Measurements from ENCODE around the gene CFAP300. TPM values are rescaled to one million over a fixed set of nuclear protein-coding genes. Genes with fewer than 3 reads are reported as not detected.

The CFAP300 gene
- 9.0 and 9.1 TPM in 2 replicates for total RNA-seq (2014; rRNA removed; shearing (Covaris generic))

DNA sequence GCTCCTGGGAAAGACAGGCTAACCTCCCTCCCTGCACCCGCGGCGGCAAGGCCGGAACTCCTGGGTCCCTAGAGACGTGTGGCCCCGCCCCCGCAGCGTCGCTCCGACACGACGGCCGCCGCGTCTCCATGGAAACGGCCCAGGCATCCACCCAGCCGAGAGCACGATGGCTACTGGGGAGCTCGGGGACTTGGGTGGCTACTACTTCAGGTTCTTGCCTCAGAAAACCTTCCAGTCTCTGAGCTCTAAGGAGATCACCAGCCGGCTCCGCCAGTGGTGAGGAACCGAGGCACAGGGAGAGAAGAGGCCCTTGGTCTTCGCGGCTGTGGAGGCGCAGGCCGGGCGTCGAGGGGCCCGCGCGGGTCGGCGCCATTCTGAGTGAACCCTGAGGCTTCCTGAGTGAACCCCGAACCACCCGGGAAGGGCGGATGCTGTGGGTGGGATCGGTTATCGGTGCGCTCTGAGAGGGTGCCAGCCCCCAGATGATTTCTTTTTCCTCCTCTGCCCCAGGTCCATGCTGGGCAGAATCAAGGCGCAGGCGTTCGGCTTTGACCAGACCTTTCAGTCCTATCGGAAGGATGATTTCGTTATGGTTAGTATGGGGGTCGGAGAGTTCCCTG, at the start of gene CFAP300:
Gene CFAP300, plus strand, starts transcription at position 133 of the 620 bp plus-strand sequence. Its CDS starts 34 bp downstream, at position 167.
- DNase-seq (ENCODE audit: low spot score) = peak; percentile 55

DNA sequence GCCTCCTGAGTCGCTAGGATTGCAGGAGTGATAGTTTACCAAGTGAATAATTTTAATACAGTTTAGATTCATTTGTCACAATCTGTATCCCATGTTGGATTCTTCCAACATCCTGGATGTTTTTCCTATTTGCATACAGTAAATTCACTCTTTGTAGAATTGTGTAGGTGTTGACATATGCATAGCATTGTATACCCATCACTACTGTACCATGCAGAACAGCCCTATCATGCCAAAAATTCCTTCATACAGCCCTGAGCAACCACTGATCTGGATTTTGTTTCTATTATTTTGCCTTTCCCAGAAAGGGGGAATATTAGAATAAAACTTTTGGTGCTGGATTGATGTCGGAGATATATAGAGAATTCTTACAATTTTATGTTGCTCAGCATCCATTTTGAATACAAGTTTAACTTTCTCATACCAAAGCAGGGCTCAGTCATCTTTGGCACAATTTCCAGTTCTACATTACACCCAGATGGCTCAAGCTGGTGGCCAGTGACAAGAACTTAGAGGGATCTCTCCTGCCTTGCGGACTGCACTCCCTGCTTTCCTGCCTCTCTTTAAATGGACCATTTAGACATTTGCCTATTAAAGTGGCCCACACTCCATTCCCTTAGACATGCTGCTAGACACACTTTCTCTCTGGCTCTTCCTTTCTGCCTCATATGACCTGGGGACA, 45.4 kb upstream of the CFAP300 start:
- no peak for DNase-seq (ENCODE audit: low spot score)

DNA sequence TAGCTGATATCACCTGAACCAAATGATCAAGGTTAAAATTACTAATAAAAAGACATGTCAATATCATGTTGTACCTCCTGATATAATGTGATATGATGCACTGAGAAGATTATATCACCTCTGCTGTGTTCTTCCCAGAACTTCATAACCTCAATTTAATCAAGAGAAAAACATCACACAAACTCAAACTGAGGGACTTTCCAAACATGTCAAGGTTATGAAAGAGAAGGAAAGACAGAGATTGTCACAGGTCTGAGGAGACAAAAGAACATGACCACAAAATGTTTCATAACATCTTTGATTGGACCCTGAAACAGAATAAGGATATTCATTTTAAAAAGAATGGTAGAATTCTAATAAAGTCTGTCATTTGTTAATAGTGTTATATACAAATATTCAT, 43.0 kb upstream of the CFAP300 start:
- no peak for DNase-seq (ENCODE audit: low spot score)

DNA sequence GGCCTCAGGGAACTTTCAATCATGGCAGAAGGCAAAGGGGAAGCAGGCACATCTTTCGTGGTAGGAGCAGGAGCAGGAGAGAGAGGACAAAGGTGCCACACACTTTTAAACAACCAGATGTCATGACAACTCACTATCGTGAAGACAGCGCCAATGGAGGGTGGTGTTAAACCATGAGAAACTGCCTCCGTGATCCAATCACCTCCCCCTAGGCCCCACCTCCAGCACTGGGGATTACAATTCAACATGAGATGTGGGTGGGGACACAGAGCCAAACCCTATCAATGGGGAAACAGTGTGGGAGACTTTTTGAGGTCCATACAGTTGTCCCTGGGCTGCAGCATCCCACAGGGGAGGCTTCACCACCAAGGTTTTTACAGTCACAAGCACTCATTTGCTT, 41.9 kb upstream of the CFAP300 start:
- no peak for DNase-seq (ENCODE audit: low spot score)

DNA sequence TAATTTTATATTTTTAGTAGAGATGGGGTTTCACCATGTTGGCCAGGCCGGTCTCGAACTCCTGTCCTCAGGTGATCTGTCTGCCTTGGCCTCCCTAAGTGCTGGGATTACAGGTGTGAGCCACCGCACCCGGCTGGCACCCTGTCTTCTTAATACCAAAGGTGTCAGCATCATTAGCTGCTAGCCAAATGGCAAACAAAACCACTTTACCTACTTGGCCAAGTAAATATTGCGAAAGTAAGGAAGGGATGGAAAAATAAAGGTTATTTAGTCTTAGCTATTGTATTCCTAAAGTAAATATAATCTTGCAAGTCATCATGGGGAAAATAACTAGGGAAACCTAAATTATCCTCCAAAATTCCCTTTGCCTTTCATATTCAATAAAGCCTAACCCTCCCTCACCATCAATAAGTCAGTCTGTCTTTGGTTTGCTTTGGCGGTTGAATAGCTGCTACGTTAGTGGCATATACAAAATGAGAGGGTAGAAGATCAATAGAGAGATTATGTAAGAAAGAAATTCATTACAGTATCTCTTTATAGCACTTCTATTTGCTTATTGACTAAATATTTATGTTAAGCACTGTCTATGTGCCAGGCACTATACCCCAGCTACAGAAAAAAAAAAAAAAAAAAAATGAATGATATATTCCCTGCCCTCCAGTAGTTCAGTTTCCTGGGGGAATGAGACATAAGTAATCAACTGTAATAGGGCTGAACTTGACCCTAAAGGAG, 40.2 kb upstream of the CFAP300 start:
- no peak for DNase-seq (ENCODE audit: low spot score)

DNA sequence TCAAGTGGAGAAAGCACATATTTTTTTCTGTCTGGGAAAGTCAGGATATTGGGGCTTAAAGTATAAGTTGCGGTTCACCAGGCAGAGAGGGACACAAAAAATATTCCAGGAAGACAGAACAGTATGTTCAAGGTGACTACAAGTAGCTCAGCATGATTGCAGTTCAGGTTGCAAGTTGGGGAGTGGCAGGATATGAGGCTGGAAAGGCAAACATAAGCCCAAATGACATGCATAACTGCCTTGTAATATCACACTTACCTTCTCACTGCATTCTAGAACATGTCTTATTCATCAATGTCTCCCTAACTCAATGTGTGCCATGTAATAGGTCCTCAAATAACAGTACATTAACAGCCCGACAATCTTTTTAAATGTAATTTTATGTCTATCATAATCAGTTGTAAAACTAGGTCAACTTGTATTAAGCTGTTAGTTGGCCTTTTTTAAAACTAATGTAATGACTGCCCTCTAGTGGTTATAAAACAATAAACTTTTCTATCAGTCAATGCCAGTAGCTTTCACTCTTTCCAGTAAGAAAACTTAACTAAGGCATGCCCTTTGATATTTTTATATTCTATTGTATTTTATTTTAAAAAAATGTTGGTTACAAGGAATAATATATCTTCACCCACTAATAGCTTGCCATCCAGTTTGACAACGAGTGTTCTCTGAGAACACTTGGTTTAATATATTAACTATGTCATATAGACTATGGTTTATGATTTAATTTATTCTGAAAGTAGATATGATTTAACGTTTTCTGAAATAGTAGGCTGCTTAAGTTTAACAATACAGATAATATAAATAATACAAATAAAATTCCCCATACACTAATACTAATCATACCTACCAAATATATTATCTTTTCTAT, 39.4 kb upstream of the CFAP300 start:
- DNase-seq (ENCODE audit: low spot score) = peak; percentile 34

DNA sequence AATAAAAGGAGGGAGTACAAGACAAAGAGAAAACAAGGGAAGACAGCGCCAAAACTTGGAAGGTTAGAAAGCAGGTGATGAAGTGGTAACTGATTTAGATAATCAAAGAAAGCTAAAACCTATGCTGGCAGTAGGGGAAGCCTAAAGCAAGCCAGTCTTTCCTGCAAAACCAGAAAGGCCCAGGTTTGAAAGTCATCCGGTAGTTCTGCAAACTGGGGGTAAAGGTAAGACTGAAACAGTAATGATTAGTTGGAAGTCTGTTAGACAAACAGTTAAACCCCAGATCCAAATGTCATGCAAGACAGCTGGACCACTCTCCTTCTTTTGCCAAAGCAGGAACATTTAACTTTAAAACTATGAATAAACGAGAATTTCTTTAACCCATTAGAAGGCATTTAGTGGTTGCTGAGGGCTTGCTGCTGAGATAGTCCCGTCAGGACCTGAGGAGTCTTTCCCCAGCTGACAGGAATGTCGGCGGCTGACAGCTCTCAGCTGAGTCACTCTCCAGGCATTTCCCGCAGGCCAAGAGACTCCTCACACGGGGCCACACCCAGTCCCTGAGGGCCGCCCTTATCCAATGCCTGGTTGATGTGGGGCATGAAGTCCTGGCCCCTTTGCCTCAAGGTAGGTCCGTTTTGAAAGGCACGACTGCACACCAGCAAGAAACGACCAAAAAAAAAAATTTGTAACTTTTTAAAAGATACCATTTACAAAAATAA, 36.3 kb upstream of the CFAP300 start:
- DNase-seq (ENCODE audit: low spot score) = peak; percentile 91

DNA sequence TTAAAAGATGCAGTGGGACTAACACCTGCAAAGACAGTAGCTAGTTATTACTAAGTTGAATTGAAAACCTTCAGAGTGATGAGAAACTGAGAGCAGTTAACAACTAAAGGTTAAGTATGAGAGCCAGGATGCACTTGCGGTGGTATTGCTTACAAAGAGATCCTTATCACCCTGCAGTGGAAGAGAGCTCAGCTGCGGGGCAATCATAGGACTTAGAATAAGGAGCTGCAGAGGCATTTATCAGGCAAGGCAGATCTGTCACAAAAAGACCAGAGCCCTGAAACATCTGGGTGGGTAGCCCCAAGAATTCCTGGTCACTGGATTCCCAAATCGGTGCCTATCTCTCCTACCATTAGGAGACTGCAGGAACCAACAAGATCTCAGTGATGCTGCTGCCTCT, 34.3 kb upstream of the CFAP300 start:
- peak; percentile 10 for DNase-seq (ENCODE audit: low spot score)

DNA sequence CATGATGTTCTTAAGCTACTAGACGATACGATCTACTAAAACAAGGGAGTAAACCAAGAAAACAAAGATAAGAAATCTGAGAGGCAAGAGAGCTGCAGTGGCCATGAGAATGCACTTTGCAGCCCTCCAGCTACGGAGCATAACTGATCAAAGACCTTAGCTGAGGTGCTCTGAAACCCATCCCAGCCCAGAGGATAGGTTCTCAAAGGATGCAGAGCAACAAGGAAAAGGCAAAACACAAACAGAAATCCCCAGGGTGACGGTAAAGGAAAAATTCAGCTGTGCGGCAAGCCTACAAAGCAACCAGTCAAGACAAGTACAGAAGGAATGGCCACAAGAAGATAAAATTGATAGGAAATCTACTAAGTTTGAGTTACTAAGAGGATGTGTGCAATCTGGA, 32.5 kb upstream of the CFAP300 start:
- no peak for DNase-seq (ENCODE audit: low spot score)

DNA sequence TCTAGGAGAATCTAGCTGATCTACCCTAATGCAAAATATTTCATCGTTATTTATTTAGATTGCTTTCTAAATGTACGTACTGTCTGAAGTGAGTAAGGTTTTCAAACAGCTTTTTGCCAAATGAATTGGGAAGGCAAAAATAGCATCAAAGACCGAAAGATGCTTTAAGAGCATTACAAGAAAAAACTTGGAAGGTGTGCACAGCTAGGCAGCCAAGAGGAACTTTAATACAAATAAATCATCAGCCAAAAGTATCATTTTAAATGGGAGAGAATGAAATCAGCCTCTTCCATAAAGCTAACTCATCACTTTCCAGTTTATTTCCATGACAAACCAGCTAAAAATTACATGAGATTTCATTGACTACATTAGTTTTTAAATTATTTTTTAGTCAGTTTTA, 30.2 kb upstream of the CFAP300 start:
- DNase-seq (ENCODE audit: low spot score) = no peak

DNA sequence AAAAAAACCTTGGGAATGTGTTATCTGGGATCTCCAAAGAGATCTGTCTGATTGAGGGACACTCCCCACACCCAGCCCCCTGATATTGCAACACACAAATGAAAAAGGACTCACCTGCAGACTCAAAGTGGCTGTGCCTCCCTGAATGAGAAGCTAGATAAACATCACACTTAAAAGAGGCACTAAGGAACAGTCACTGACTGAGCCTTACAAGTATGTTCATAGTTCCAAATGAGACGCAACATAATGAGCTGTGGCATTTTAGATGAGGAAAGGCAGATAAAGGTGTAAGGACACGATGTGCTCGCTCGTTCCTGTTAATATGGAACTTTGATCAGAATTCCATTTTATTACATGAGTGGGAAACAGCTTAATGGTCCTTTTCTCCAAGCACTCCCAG, 21.0 kb upstream of the CFAP300 start:
- DNase-seq (ENCODE audit: low spot score) = no peak

DNA sequence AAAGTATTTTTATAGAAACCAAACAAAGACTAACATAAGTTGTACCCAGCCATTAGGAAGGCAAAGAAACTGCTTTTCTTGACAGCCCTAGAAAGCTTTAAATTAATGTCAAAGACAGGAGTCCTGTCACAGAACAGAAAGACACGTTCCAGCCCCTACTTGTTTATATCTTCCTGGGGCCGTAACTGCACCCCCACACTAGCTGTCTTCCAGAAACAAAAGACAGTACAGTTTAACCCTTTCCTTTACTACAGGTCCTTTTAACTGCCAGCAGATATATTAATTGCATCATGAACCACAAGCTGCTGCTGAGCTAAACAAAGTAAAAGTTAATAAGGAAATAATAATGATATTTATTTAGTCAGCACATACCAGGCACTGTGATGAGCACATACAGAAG, 20.3 kb upstream of the CFAP300 start:
- DNase-seq (ENCODE audit: low spot score) = no peak

DNA sequence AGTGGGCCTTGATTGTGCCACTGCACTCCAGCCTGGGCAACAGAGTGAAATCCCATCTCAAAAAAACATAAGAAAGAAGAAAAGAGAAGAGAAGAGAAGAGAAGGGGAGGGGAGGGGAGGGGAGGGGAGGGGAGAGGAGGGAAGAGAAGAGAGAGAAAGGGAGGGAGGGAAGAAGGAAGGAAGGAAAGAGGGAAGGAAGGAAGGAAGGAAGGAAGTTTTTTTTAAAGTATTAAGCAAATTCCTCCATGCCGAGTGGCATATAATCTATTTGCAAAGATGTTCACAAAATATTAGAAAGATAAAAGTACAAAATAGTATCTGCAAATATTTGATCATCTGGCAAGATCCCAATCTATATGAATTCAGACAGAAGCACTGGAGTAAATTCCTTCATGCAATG, 10.5 kb upstream of the CFAP300 start:
- DNase-seq (ENCODE audit: low spot score) = no peak

DNA sequence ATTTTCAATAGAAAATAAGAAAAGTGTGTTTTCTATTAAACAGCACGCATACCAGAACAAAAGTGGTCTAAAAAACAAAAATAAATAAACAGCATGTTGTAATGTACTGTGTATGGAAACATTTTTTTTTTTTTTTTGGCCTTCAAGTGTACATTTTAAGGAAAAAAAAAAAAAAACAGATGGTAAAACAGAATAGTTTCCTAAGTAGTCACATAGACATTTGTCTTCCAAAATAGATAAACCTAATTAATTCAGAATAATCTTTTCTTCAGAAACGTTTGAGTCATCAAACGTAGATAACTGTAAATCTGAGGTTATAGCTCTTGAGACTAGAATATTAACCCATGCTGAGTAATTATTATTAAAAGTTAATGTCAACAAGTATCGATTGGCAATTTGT, 396 bp upstream of the CFAP300 start:
- peak; percentile 2 for DNase-seq (ENCODE audit: low spot score)

DNA sequence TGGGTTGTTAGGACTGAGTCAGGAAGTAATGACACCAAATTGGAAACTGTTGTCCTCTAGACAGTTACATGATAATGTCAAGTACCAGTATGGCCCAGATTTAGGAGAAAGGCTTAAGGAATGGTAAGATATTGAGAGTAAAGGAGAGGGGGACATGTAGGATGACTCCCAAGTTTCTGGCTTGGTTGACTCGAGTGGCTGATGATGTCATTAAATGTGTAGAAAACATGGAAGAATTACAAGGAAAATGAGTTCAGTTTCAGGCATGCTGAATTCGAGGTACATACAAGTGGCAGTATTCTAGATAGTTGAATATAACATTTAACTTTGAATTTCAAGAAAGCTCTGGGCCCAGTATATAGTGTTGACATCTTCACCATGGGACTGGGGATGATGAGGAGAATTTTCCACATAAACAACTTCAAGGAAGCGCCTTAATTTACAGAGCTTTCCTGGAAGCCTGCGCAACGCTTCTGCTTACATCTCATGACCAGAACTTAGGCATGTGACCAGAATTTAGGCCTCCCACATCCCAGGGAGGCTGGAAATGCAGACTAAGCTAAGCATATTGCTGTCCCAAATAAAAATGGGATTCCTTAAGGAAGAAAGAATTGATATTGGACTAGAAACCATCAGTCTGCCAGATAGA, 3.8 kb downstream of the CFAP300 start:
- no peak for DNase-seq (ENCODE audit: low spot score)

DNA sequence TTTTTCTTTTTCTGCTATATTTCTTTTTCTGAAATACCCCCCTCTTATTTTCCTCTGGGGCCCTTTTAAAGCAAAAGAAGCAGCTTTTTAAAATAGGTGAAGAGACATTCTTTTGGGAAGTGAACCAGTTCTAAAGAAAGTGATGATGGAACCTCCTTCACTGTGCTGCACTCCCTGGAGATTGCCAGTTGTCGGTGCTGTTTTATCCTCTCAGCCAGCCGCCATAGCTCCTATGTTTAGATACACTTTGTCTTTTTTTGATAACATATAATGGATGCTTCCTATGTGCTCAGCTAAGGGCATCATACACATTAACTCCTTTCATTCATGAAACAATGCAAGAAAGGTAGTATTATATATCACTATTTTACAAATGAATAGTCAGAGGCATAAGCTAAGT, 14.0 kb downstream of the CFAP300 start:
- no peak for DNase-seq (ENCODE audit: low spot score)

DNA sequence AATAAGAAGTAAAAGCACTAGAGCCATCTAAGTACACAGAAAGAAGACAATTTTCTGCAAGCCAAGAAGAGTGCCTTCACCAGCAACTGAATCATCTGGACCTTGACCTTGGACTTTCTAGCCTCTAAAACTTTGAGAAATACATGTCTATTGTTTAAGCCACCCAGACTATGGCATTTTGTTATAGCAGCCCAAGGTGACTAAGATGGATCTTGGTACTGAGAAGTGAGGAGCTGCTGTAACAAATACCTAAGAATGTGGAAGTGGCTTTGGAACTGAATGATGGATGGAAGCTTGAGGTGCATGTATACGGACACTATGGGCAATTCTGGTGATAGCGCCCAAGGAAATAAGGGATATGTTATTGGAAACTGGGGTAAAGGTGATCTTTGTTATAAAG, 14.9 kb downstream of the CFAP300 start:
- DNase-seq (ENCODE audit: low spot score) = no peak

DNA sequence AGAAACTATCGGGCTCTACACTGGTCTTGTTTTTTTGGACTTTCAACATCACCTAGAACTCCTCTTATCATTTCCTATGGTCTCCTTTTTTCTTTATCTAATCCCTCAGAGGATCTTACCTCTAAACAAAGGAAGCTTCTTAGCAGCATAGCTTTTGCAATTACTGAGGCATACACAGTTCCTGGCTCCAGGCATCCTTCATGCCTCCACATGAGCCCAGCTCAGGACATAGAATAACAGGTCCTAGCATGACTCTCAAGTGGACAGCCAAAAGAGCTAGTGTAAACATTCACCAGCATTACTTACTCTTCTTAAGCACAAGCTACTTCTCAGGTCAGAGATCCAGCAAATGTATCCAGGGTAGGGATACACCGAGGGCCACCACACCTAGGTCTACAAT, 17.1 kb downstream of the CFAP300 start:
- no peak for DNase-seq (ENCODE audit: low spot score)

DNA sequence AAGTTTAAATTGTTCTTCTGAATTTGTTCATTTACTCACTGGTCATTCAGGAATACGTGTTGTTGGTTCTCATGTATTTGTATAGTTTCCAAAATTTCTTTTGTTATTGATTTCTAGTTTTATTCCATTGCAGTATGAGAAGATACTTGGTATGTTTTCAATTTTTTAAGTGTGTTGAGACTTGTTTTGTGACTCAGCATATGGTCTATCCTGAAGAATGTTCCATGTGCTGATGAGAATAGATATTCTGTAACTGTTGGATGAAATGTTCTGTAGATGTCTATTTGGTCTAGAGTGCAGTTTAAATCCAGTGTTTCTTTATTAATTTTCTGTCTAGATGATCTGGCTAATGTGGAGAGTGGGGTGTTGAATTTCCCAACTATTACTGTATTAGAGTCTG, 23.5 kb downstream of the CFAP300 start:
- DNase-seq (ENCODE audit: low spot score) = no peak

DNA sequence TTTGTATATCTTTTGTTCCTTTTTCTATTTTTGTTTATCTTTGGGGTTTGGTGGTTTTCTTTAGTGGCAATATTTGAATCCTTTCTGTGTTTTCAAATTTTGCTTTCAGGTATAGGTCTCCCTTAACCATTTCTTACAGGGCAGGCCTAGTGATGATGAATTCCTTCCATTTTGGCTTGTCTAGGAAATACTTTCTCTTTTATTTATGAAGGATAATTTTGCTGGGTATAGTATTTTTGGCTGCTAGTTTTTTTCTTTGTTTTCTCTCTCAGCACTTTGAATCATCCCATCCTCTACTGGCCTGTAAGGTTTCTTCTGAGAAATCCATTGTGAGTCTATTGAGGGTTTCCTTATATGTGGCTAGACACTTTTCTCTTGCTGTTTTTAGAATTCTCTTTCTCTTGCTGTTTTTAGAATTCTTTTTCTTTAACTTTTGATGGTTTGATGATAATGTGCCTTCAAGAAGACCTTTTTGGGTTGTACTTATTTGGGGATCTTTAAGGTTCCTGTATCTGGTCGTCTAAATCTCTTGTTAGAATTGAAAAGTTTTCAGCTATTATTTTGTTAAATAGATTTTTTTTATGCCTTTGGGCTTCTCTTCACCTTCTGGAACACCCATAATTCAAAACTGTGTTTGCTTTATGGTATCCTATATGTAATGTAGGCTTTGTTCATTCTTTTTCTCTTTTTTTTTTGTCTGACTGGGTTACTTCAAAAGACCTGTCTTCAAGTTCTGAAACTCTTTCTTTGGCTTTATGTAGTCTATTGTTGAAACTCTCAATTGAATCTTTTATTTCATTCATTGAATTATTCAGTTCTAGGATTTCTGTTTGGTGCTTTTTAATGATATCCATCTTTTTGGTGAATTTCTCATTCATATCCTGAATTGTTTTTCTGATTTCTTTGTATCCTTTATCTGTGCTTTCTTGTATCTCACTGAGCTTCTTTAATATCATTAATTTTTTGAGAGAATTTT, 24.5 kb downstream of the CFAP300 start:
- no peak for DNase-seq (ENCODE audit: low spot score)
